Metanephros (tissue), 2 donors: ENCODE measurements around the gene TRPM3. TPM values are rescaled to one million over a fixed set of nuclear protein-coding genes. Genes with fewer than 3 reads are reported as not detected.

Experiments used
- small RNA-seq: library from RNA; depleted of rRNA; stranded (forward); fragments of <200 nt; gene quantifications from one replicate; pipeline ENCODE3, GENCODE V24; 2014; ENCODE audit warnings: low replicate concordance
- total RNA-seq: library from RNA; depleted of rRNA; stranded (reverse); fragments of >200 nt; gene quantifications from one replicate; pipeline ENCODE4 v1.2.3, GENCODE V29; 2014

TRPM3 gene
- total RNA-seq = 31.5 TPM

DNA sequence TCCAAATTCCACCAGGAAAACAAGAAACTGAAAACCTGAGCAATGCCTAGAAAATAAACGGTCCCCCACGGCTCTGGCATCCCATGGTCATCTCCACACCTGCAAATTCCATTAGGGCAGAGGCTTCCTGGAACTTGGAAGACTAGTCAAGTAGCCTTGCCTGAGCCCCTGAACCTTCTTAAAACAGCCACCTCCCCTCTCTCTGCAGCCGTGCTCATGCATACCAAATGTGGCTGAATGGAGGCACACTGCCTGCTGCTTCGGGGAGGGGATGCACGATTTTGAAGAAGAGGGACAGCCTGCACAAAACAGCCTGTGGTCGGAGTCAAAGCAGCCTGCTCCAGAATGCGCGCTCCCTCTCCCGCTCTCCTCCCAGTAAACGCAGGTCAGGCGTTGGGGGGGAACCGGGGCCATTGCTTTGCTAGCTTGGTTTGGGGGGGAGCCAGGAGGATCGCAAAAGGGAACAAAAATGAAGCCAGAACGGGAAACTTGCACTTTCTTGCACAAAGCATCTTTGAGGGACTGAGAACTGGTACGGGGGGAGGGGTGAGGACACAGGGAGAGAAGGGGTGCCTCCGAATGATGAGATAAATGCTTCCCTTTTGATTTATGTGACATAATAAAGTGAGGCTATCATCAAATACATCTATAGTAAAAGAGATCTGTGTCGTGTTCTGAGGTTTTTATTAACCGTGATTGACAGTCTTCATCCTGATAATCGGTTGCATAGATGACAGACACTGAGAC, at the start of gene TRPM3:
TSS of gene TRPM3 (minus strand) at position 347 of the 747 bp plus-strand sequence. CDS start at position 80, 267 bp downstream.

Small RNA genes lying within 50 kb of the gene (small RNA-seq; reads per million reads assigned to genes)
- gene MIR204 (2,268 reads per million, percentile 99 among the genes with 10 or more reads in this experiment), gene RN7SL726P (0.07 reads per million)
